Pancreas (tissue), 10 donors: ENCODE results near the gene KIRREL1. TPM values are rescaled to one million over a fixed set of nuclear protein-coding genes. Genes with fewer than 3 reads are reported as not detected.

Experiments used
- ATAC-seq, 4 donors: fragments of 200-7000 bp; cut with Tn5 transposase; one replicate each; pipeline versions ENCODE4 v1.8.0 to v1.9.1; 2020; ENCODE audit warnings: mild to moderate bottlenecking in 4 of 4, moderate library complexity in 4 of 4
- DNase-seq, 6 donors: peaks; one replicate each; pipeline ENCODE4 v3.0.0-alpha.2; 2020
- FAIRE-seq: peaks from 2 replicates; lab custom pipeline; 2012; peaks lifted over from hg19 to GRCh38; lab: Jason Lieb, UNC
- H3K27ac ChIP-seq, 4 donors: fragments of 200-600 bp; sonication (generic); 1 replicate in 3 of 4; 2 replicates in 1 of 4; pipeline versions ENCODE4 v1.5.0 to v1.8.0; 2020
- H3K27me3 ChIP-seq, 4 donors: fragments of 200-600 bp; one replicate each; pipeline ENCODE4 v1.8.0; 2021
- H3K36me3 ChIP-seq, 3 donors: fragments of 200-600 bp; sonication (generic) in 1 of 3; one replicate each; pipeline versions ENCODE4 v1.5.0 to v1.8.0; 2020 to 2021
- H3K4me1 ChIP-seq, 3 donors: fragments of 200-600 bp; one replicate each; pipeline ENCODE4 v1.8.0; 2021
- H3K4me3 ChIP-seq, 4 donors: fragments of 200-600 bp; sonication (generic) in 2 of 4; one replicate each; pipeline versions ENCODE4 v1.5.0 to v1.8.0; 2020 to 2021
- H3K9me3 ChIP-seq, 4 donors: fragments of 200-600 bp; one replicate each; pipeline ENCODE4 v1.8.0; 2021
- CTCF ChIP-seq, 4 donors: fragments of 200-600 bp; sonication (generic) in 3 of 4; IDR thresholded peaks; one replicate each; pipeline versions ENCODE4 v1.5.0 to v1.8.0; 2021; ENCODE audit warnings: antibody characterized with exemption in 4 of 4
- WGBS, 2 donors: extraction: QIAGEN DNeasy Blood & Tissue Kit; methylation state at CpG; one replicate each; pipeline ENCODE4 v1.1.7; 2013; 5-methylcytosine and 5-hydroxymethylcytosine counted together
- intact Hi-C, 3 donors: fragments of 100-400 bp; cut with DNase I; formaldehyde crosslinking; loops; one replicate each; pipeline versions ENCODE4 v1.11.1 to v1.14.2; 2022
- polyA plus RNA-seq, 2 donors: library from polyadenylated mRNA; stranded (reverse); fragments of 200-250 nt; gene quantifications; one replicate each; pipeline ENCODE4 v1.2.3, GENCODE V29; 2013
- total RNA-seq, 6 donors: library from RNA; stranded (reverse); fragmentation: NEBNext Ultra II Directional in 4 of 6; extraction: Animal tissue kit (Norgen Biotek cat#: 25700) in 4 of 6; gene quantifications; one replicate each; pipeline versions ENCODE4 v1.2.1 to v1.2.4, GENCODE V29; 2021 to 2023
- donor health status: healthy with polysubstance abuse.
- donor health status: DM: no; HTN: no; CAD: no; lungs with moderate emphysema.
- donor health status: DM: no; HTN: no; CAD: no.
- donor health status: control.
- donor health status: control.
- donor health status: Bipolar disorder and iron deficiency.
- donor health status: DM: yes; HTN: yes; CAD: no.
- donor health status: DM: no; HTN: no; CAD: no.
- donor health status: DM: no; HTN: no; CAD: no.
- donor health status: DM: yes; HTN: yes; CAD: no.

KIRREL1 gene
- total and polyA plus RNA-seq, 8 donors, result 1.9 to 13.0 (median 4.1) TPM

DNA sequence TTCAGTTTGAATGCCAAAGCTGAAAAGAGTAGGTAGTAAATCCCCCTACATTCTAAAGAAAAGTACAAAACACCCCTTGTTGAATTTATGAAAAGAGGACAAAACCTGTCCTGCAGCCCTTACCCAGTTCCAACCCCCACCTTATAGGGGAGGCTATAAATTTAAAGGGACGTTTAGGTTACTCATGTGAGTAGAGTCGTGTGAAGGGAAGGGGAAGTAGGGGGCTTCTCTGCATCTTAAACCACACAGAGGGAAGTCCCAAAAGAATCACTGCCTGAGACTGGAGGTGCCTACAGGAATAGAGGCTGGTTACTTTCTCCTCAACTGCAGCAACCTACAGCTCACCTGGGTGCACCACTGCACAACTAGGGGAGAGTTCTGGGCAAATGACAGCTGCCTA lies 36.7 kb upstream of the KIRREL1 start:
- intact Hi-C loops, result no loop called here
- Histone ChIP-seq H3K4me1 (peaks cover 0 to 6% (median 4%) of the 10 kb centered on the region in 3 donors), H3K4me3 (no peak overlapping the region), H3K27ac (no peak overlapping the region), H3K9me3 (no peaks in the 10 kb centered on the region), H3K27me3 (no peaks in the 10 kb centered on the region), H3K36me3 (no peaks in the 10 kb centered on the region)
- 43 to 77% methylated on average over 2 of the region's 2 CpGs for WGBS, 2 donors
- FAIRE-seq (no peak), ATAC-seq (no peak), DNase-seq (no peak)
- no peak for TF ChIP-seq CTCF (IDR thresholded peaks at IDR 0.05)

- H3K36me3 ChIP-seq, result no peaks in the 10 kb centered on the region
- H3K9me3 ChIP-seq, result no peaks in the 10 kb centered on the region
- TF ChIP-seq CTCF (IDR thresholded peaks at IDR 0.05), result no peak
- H3K27ac ChIP-seq, result no peak overlapping the region
- ATAC-seq (peak in 2 of 4 donors; percentile 23 to 55), FAIRE-seq (no peak), DNase-seq (no peak)
- no peak overlapping the region for H3K4me3 ChIP-seq
- no peaks in the 10 kb centered on the region for H3K4me1 ChIP-seq
- intact Hi-C loops, result no loop called here
- 46 to 48% methylated on average over 3 of the region's 3 CpGs for WGBS, 2 donors
- H3K27me3 ChIP-seq, result no peaks in the 10 kb centered on the region
Measured at GRCh38 chr1:157958263-157958662, 35.2 kb upstream of the KIRREL1 start.

DNA sequence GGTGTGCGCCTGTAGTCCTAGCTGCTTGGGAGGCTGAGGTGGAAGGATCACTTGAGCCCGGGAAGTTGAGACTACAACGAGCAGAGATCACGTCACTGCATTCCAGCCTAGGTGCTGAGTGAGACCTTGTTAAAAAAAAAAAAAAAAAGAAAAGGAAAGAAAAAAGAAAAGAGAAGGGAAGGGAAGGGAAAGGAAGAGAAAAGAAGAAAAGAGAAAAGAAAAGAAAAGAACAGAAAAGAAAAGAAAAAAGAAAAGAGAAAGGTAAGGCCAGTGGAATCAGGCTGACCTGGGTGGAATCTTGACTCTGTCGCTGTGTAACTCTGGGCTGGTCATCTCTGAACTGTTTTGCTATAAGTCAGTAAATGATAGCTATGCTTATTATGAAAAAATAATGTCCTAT lies 33.7 kb upstream of the KIRREL1 start:
- Histone ChIP-seq H3K36me3 (no peaks in the 10 kb centered on the region), H3K27me3 (no peaks in the 10 kb centered on the region), H3K27ac (no peak overlapping the region), H3K4me3 (no peak overlapping the region), H3K4me1 (no peaks in the 10 kb centered on the region), H3K9me3 (no peaks in the 10 kb centered on the region)
- DNase-seq, result no peak
- TF ChIP-seq CTCF (IDR thresholded peaks at IDR 0.05), result no peak
- WGBS, 2 donors, result 84 to 94% methylated on average over 5 of the region's 5 CpGs
- no peak for FAIRE-seq
- intact Hi-C loops, result no loop called here
- ATAC-seq, result no peak

GRCh38 chr1:157960773-157961172 lies 32.7 kb upstream of the KIRREL1 start:
- intact Hi-C loops, result no loop called here
- 45 to 69% methylated on average over 2 of the region's 2 CpGs for WGBS, 2 donors
- Histone ChIP-seq H3K27ac (no peak overlapping the region), H3K27me3 (no peaks in the 10 kb centered on the region), H3K4me1 (peaks cover 0 to 3% (median 0%) of the 10 kb centered on the region in 3 donors), H3K4me3 (no peak overlapping the region), H3K36me3 (no peaks in the 10 kb centered on the region), H3K9me3 (no peaks in the 10 kb centered on the region)
- DNase-seq (no peak), ATAC-seq (no peak), FAIRE-seq (no peak)
- no peak for TF ChIP-seq CTCF (IDR thresholded peaks at IDR 0.05)

DNA sequence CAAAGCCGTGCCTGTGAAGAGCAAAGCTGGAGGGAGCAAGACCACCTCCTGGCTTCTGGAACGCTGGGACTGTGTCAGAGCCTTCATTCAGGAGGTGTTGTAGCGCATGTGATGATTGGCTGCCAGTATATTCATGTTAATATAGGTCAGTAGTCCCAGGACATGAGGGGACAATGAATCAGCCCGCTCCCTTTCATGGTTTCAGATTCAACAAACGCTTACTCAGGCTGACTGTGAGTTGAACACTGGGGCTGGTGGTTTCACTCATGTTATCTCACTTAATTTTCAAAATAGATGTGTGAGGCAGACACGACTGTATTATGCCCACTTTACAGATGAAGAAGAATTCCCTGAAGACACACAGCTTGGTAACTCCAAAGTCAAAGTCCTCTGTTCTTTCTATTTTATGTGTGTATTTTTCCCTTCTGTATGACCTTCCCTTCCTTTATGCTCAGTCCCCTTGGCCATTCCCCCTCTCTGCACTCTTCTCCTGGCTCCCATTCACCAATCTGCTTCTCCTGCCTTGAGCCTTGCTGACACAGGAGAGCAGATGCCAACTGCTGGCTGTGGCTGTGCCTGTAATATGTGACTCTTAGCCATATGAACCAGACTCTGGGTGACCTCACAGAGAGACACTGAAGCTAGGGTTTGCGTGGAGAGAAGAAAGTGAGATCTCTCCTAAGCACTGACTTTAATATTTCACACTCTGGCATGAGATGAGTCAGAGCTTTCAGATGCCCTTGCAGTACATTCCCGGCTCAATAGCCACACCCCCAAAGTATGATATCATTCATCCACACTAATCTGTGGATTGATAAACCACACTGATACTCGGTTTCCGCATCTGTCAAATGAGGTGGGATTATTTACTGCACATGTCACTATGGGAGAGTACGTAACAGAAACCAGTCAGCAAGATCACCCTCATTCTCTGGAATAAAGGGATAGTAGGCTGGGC lies 31.4 kb upstream of the KIRREL1 start:
- no peak for TF ChIP-seq CTCF (IDR thresholded peaks at IDR 0.05)
- no peaks in the 10 kb centered on the region for H3K9me3 ChIP-seq
- no peak for FAIRE-seq
- no peaks in the 10 kb centered on the region for H3K36me3 ChIP-seq
- H3K4me1 ChIP-seq, result peaks cover 0 to 5% (median 3%) of the 10 kb centered on the region in 3 donors
- H3K4me3 ChIP-seq, result no peak overlapping the region
- no peaks in the 10 kb centered on the region for H3K27me3 ChIP-seq
- intact Hi-C loops, result no loop called here
- DNase-seq, result no peak
- 39 to 44% methylated on average over 11 of the region's 11 CpGs for WGBS, 2 donors
- H3K27ac ChIP-seq, result peak overlapping the region in 2 of 4 donors; percentile 3 to 10
- peak in 3 of 4 donors; percentile 17 to 64 (median 51) for ATAC-seq
